COLO829 (cell line): Measurements from ENCODE around the gene GNB5.
"Not testable (repeated sequence)": the region's sequence is repeated elsewhere in the genome, so short reads cannot be mapped to it uniquely, and the experiment has no call there.

Source experiments
- DNase-seq: peaks from one replicate; pipeline ENCODE4 v3.0.0; 2012; ENCODE audit warnings: low spot score

The GNB5 gene

DNA sequence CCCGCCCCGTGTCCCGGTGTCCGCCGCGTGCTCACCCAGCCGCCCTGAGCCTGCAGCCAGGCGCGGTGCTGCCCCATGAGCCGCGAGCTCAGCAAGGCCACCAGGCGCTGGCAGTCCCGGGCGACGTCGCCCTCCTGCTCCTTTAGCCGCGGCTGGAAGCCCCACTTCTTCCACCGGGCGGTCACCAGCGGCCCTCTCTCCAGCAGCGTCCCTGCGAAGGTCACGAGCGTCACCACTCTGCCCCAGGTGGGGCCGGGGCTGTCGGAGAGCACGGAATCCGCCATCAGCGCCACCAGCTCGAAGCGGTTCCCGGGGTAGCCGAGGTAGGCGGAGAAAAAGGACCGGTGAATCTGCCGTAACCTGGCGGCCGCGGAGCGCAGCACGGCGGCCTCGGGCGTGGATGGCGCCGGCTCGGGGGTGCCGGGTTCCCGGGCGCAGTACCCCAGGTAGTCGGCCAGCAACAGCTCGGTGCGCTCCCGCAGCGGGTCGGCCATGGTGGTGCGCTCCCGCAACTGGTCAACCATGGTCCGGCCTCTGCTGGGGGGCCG, 78.9 kb downstream of the GNB5 start:
- no peak for DNase-seq

DNA sequence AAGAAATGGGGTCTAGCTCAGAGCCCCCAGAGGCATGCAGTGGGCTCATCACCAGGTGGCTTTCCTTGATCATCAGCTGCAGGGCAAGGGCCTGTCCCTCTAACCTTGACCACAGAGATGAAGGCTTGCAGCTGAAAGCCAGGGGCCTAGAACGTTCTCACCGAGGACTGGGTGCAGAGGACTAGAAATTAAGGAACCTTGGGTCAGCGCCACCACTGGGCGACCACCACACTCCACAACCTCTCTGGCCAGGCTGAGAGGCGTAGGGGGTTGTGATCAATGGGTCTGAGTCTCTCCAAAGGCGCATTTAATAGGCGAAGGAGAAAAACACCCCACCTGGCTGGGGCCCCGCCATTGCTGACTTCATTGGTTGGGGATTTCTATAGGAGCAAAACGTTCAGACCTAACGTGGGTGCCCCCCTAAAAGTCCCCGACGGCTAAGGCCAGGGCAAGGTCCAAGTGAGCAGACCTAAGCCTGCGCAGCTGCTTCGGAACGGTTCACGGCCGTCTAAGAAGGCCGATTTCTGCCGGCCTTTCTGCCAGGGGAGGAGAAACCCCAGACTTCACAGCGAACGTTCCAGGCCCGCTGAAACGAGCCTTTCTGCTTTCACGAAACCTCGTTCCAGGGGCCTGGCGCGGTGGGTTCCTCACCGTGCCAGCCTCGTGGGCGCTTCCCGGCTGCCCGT, 79.5 kb downstream of the GNB5 start:
- no peak for DNase-seq

DNA sequence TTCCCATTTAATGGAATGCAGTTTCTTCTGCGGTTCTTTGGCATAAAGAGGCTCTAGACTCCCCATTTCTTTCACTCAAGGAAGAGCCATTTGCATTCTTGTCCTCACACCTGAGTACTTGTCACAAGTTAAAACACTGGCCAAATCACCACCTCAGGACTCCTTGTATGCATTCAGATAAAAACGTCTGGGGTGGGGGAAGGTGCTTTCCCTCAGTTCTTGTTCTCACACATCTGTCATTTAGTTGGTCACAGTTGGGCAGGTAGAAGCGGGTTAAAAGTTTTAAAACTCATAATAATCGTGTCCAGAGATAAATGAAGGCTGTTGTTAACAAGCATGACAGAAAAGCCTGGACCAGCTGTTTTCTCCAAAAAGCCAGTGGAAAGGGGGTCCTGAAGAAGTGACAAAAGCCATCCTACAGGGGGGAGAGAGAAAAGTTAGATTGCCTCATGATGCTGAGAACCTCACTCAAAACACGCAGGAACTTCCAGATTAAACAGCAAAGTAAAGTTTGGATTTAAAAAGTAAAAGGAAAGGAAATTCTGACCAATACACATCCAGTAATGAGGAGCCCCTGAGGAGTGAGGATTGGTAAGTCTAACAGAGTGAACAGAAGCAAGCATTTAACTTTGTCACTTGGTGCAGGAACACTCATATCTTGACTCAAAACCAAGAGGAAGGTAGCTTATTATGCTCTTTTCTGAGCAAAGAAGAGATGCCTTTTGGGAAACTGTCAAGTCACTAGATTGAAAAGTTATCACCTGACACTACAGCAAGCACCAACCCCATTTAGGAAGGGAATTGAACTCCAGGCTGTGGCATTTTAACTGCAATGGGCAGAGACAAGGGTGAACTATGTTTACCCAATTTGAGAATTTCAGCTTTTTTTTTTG, 81.4 kb downstream of the GNB5 start:
- DNase-seq = no peak

DNA sequence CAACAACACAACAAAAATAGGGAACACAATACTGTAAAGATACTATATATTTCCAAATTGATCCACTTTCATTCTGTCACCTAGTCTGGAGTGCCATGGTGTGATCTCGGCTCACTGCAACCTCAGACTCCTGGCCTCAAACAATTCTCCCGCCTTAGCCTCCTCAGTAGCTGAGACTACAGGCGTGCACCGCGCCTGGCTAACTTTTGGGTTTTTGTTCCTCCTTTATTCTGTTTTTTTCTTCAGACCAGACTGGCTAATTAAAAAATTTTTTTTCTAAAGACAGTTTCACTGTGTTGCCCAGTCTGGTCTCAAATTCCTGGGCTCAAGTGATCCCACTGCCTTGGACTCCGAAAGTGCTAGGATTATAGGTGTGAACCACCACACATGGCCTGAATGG, 84.0 kb downstream of the GNB5 start:
- DNase-seq = no peak

DNA sequence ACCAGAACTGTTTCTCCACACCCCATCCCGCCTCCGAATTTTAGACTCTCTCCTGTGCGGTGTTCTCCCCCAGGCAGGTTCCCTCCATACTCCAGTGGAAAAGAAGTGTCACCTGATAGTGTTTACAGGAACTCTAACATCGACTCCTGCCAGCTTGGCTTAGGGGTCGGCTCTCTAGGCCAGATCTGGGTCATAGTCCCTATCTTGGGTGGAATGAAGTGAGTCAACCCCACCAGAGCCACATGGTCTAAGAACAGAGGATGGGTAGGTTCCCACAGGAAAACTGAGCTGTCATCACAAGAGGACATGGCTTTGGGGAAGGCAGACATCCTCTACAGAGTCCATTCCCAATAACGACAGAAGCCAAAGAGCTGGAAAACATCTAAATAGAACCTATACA, 84.6 kb downstream of the GNB5 start:
- no peak for DNase-seq

DNA sequence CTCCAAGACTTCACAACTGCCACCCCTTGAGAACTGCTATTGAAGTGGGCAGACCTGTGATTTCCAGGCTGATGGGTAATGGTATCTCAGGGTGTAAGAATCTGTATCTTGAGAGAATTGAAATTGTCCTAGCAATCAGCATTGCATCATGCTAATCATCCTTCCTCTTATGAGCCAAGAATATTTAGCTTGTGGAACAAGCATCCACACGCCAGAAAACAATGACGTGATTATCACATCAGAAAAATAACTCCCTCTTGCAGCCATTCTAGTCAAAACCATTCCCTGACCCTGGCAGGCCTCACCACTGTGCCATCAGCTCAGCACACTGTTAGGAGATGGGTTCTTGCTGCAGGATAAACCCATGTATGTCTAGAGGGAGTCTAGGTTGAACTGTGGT, 85.3 kb downstream of the GNB5 start:
- no peak for DNase-seq

DNA sequence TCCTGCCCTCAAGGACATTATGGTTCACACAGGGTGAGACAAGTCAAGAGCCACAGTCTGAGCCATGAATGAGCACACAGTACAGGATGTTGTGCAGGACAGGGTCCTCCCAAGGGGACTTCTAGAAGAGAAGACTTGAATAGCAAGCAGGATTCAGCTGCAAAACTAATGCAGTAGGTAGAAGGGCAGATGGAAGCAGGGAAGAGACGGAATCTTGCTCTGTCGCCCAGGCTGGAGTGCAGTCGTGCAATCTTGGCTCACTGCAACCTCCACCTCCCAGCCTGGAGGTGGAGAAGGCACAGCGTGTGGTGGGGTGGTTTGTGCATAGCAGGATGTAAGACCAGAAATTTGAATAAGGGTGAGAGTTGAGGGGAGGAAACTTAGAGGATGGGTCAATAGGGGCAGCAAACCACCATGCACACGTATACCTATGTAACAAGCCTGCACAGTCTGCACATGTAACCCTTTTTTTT, 86.6 kb downstream of the GNB5 start:
- DNase-seq = no peak

DNA sequence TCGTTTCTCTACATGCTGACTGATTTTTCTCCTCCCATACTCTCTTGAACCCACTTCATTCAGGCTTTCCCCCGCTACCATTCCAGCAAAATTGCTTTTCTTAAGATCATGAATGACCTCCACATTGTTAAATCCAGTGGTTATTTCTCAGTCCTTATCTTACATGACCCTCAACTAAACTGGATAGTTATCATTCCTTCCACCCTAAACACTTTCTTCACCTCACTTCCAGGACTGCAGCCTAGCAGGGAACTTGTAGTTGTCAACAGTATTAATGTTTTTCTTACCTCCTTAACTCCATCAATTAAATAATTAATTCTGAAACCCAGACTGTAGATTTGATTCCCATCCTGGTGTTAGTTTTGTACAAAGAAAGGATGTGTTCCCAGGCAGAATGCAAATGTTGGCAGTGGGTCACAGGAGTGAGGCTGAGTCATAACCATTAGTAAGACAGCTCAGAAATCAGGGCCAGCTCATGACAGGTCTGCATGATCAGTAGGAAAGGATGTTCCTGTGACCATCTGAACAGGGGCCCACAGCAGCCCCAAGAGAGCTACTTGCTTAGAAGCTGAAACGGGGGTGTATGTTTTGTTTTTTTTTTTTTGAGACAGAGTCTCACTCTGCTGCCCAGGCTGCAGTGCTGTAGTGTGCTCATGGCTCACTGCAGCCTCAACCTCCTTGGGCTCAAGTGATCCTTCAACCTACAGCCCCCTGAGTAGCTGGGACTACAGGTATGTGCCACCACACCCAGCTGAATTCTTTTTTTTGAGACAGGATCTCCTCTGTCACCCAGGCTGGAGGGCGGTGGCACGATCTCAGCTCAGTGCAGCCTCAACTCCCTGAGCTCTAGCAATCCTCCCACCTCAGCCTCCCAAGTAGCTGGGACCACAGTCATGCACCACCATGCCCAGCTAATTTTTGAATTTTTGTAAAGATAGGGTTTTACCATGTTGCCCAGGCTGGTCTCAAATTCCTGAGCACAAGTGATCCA, 87.7 kb downstream of the GNB5 start:
- DNase-seq = peak; percentile 88

DNA sequence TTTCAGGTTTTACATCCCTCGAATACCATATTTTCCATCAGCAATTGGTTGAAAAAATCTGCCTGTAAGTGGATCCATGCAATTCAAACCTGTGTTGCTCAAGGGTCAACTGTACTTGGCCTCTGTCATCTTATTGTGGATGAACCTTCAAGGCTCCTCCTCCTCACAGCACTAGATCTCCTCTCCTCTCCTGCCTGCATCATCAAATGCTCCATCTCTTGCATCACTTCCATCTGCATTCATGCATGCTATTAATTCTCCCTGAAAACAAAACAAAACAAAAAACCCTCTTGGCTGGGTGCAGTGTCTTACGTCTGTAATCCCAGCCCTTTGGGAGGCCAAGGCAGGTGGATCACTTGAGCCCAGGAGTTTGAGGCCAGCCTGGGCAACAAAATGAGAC, 88.7 kb downstream of the GNB5 start:
- no peak for DNase-seq

DNA sequence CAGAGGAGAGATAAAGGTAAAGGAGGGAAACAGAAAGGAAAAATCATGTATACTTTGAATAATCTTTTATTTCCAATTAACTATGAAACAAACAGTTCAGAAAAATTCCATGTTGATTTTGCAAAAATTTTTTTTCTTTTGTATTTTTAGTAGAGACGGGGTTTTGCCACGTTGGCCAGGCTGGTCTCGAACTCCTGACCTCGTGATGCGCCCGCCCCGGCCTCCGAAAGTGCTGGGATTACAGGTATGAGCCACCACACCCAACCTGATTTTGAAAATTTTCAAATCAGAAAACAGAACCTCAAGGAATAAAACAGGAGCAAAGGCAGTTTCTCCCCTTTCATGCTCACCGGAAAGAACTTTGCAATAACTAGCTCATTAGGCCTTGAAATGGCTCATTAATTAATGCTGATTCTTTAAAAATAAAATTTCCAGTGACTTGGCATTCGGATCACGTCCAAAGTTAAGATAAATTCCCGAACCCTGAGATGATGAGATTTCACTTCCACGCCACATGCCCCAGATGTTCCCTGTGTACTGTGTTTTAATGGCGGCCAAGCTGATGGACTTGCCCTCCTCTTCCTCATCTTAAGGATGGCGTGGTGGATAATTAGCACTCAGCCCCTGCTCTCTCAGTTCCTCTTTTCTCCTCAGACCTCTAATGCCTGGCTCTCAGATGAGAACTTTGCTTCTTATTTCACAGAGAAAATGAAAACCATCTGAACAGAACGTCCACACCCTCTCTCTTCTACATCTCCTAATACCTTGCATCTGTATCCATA, 89.5 kb downstream of the GNB5 start:
- DNase-seq = no peak

DNA sequence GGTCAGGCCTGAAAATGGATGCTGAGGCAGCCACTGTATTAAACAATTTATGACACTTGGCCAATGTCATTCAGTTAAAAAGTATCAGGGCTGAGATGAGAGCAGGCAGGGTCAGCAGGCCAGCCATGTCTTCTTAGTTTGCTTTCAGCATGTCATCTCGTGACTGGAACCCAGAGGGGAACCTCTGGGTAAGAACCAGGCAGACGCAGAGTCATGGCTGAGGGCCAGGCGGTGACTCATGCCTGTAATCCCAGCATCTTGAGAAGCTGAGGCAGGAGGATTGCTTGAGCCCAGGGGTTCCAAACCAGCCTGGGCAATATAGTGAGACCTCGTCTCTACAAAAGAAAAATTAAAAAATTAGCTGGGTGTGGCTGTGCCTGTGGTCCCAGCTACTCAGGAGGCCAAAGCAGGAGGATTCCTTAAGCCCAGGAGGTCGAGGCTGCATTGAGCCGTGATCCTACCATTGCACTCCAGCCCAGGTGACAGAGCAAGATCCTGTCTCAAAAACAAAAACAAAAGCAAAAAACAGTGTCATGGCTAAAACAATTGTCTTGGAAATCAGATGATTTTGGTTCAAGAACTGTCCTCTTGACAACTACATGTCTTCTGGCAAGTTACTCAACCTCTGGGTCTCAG, 90.3 kb downstream of the GNB5 start:
- DNase-seq = peak; percentile 34

DNA sequence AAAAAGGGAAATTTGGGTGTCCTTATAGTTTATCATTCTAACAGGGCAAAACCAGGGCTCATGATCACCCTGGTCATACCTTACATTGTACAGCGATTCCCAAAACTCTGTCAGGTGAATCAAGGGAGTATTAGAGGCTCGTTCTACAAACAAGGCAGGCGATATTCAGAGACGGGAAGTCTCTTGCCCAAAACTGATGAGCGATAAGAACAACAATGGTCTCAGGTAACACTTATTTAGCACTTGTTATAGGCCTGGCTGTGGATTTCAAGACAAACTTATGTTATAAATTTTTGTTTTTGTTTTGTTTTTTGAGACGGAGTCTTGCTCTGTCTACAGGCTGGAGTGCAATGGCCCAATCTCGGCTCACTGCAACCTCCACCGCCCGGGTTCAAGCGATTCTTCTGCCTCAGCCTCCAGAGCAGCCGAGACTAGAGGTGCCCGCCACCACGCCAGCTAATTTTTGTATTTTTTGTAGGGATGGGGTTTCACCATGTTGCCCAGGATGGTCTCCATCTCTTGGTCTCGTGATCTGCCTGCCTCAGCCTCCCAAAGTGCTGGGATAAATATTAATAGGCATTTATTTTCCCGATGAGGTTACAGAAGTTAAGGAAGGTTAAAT, 91.4 kb downstream of the GNB5 start:
- no peak for DNase-seq

DNA sequence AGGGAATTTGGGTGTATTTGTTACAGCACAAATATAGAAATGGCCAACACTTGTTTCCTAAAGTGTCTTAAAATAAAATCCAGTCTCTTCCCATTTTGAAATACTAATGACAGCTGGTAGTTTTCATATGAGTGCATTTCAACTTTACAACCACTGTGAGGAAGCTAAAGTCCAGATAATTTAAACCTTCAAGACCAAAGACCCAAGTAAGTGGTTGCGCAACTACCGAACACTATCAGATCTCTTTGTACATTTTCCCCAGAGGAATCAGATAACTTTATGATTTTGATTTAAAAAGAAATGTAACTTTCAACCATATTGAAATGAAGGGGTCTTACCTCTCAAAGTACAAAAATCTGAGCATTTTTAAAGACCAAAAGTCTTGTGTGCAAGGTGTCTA, 92.9 kb downstream of the GNB5 start:
- no peak for DNase-seq

DNA sequence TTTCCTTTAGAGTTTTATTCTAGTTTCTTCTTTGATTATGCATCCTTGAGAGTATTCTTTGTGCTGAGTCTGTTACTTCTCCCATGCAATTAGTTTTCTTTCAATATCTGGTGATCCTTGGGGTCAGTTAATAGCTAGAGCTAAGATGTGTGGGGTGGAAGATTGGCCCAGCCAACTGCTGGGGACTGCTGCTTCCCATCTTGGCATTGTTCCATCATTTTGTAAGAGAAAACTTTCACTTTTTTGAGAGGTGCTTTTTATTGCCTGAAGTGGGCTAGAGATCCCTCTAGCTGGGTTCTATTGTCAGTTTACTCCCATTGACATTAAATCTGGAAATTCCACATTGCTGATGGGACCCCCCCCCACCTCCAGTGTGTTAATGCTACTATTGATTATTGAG, 94.0 kb downstream of the GNB5 start:
- no peak for DNase-seq

DNA sequence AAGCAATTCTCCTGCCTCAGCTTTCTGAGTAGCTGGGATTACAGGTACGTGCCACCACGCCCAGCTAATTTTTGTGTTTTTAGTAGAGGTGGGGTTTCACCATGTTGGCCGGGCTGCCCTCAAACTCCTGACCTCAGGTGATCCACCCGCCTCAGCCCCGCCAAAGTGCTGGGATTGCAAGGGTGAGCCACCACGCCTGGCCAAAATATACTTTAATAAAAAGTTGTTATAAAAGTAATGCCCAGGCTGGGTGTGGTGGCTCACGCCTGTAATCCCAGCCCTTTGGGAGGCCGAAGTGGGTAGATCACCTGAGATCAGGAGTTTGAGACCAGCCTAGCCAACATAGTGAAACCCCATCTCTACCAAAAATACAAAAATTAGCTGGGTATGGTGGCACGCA, 94.7 kb downstream of the GNB5 start:
- not testable (repeated sequence) for DNase-seq

DNA sequence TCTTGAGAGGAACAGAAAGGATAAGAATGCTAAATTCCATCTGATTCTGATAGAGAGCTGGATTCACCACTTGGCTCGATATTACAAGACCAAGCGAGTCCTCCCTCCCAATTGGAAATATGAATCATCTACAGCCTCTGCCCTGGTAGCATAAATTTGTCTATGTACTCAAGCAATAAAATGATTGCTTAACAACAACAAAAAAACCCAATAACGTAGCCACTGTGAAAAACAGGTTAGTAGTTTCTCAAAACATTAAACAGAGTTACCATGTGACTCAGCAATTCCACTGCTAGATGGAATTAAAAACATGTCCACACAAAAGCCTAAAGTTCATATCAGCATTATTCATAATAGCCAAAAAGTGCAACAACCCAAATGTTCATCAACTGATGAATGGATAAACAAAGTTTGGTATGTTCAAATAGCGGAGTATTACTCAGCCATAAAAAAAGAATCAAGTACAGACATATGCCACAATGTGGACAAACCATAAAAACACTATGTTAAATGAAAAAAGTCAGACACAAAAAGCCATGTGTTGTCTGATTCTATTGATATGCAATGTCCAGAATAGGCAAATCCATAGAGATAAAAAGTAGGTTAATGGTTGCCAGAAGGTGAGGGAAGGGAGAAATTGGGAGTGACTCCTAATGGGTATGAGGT, 95.5 kb downstream of the GNB5 start:
- DNase-seq = no peak

DNA sequence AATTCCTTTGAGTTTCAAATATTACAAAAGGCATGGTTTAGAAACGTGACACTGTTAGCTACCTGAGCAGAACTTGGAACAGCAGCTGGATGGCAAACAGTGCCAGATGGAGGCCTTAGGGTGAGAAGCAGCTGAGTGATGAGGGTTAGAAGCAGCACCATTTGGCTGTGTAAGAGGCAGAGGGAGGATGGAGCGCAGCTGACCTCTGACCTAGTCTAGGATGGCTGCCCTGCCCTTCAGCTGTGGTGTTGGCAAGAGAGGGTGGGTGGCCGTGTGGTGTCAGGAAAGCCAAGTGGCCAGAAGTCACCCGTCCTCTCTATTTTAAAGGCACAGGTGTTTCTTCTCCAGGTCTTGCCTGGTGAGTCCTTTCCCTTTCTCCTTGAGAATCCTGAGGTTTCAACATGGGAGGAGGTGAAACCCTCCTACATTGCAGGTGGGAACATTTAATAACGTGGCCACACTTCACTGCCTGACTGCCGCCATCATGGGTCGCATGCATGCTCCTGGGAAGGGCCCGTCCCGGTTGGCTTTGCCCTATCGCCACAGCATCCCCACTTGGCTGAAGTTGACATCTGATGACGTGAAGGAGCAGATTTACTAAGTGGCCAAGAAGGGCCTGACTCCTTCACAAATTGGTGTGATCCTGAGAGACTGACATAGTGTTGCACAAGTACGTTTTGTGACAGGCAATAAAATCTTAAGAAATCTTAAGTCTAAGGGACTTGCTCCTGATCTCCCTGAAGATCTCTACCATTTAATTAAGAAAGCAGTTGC, 96.2 kb downstream of the GNB5 start:
- no peak for DNase-seq

DNA sequence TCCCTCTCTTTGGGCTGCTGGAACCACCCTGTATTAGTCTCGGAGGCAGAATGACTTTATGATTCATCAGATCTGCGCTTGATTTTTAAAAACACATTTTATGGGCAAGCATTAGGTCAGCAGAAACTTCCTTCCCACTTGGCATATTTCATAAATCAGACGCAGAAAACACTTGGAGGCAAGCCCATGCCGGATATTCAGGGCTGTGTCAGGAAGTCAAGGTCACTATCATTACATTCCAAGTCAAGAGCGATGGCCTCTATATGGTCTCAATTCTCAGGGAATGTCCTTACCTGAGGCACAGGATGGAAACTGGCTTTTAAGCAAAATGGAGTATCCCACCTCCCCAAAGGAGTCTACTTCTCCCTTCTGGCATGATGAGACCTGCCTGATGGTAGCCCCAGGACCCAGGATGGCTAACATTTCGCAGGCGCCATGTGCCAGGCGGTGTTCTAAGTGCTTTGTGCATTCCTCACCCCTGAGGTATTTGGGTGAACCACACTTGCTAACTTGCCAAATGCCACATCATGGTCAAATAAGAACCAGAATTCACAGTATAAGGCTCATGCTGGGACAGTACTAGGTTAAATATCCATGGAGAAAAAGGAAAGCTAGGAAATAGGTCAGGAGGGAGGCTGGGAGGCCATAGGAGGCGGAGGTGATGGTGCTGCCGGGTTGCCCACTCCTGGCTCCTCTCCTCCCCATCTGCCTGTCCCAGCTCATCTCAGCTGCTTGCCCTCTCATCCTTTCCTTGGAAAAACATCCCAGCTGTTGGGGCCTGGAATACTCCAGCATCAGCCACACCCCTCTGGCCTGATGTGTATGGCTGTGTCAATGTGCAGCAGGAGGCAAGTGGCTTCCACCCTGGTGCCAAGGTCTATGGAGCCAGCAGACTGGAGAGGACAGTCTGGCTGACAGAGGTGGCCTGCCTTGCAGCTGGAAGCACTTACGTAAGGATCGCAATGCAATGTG, 97.4 kb downstream of the GNB5 start:
- no peak for DNase-seq
